Measurements from ENCODE around the gene CHST8. TPM values are rescaled to one million over a fixed set of nuclear protein-coding genes. Genes with fewer than 3 reads are reported as not detected.

Gene CHST8
- total and polyA plus RNA-seq, 2 experiments from 2014 or later: 9.3 to 38.2 TPM

DNA sequence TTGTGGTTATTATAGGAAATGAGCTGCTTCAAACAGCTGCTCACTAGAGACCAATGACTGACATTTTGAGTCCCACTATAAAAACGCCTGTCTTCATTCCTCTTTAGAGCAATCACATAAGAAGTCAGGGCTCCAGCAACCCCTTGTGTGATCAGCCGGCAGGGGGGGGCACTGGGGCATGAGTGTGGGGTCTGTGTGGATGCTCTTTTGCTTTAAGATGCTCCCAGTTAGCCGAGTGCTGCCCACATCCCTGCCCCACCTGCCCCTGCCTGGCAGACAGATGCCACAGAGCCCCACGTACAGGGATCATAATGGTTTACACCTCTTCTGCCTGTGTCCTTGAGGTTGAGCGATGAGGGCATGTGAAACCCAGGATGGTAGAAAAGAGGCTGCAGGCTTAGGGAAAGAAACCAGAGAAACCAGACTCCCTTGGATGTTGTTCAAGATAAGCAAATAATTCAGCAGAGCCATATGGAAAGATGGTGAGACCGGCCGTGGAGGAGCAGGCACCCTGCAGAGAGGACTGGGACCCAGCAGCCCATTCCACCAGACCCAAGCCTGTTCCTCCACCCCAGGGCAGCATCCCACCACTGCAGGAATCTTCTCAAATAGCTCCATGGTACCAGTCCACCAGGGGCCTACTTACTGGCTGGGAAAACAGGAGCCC lies 55.4 kb downstream of the CHST8 start:
- H3K36me3 Mint-ChIP-seq (ENCODE audit: low read depth): no peaks in the 10 kb centered on the region
- DNase-seq (ENCODE audit: low spot score) (no peak), ATAC-seq (peak; percentile 23; the same call in 1 of the 3 replicates)
- H3K27ac ChIP-seq (ENCODE audit: low read depth): no peak overlapping the region
- no peaks in the 10 kb centered on the region for H3K36me3 ChIP-seq (ENCODE audit: insufficient read depth)
- H3F3A ChIP-seq (replicated peaks; ENCODE audit: low read depth): no peaks in the 10 kb centered on the region
- H4K20me1 ChIP-seq (replicated peaks; ENCODE audit: insufficient read depth): peaks cover 17% of the 10 kb centered on the region
- no peak overlapping the region for H3K4me3 ChIP-seq
- H3K79me2 ChIP-seq (replicated peaks; ENCODE audit: insufficient read depth): no peaks in the 10 kb centered on the region
- no peak overlapping the region for H3K4me2 ChIP-seq
- H3K9me3 Mint-ChIP-seq: no peaks in the 10 kb centered on the region
- H3K27ac Mint-ChIP-seq: no peak overlapping the region
- no peaks in the 10 kb centered on the region for H3K4me1 ChIP-seq (ENCODE audit: insufficient read depth)
- H3K9me2 ChIP-seq (ENCODE audit: insufficient read depth): no peaks in the 10 kb centered on the region
- no peak overlapping the region for H2AFZ ChIP-seq
- no peaks in the 10 kb centered on the region for H3K27me3 Mint-ChIP-seq (ENCODE audit: insufficient read depth, low read depth, poor library complexity)
- no peak overlapping the region for H3K4me3 Mint-ChIP-seq
- peaks cover 7% of the 10 kb centered on the region; the same call in 2 of the 3 replicates for H3K4me1 Mint-ChIP-seq
- H3K27me3 ChIP-seq (ENCODE audit: insufficient read depth): no peaks in the 10 kb centered on the region
- no peak for TF ChIP-seq ZNF331 (CRISPR knock-in tag; IDR thresholded peaks at IDR 0.05; ENCODE audit: low read depth)
- TF ChIP-seq, protein P1, sequence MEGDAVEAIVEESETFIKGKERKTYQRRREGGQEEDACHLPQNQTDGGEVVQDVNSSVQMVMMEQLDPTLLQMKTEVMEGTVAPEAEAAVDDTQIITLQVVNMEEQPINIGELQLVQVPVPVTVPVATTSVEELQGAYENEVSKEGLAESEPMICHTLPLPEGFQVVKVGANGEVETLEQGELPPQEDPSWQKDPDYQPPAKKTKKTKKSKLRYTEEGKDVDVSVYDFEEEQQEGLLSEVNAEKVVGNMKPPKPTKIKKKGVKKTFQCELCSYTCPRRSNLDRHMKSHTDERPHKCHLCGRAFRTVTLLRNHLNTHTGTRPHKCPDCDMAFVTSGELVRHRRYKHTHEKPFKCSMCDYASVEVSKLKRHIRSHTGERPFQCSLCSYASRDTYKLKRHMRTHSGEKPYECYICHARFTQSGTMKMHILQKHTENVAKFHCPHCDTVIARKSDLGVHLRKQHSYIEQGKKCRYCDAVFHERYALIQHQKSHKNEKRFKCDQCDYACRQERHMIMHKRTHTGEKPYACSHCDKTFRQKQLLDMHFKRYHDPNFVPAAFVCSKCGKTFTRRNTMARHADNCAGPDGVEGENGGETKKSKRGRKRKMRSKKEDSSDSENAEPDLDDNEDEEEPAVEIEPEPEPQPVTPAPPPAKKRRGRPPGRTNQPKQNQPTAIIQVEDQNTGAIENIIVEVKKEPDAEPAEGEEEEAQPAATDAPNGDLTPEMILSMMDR (conservative IDR thresholded peaks at IDR 0.05; ENCODE audit: low read depth in 2 of 2): peak; percentile 15 to 24; a peak in 1 of 4 replicates
- TF ChIP-seq NANOG (IDR thresholded peaks at IDR 0.05; ENCODE audit: borderline replicate concordance): no peak

DNA sequence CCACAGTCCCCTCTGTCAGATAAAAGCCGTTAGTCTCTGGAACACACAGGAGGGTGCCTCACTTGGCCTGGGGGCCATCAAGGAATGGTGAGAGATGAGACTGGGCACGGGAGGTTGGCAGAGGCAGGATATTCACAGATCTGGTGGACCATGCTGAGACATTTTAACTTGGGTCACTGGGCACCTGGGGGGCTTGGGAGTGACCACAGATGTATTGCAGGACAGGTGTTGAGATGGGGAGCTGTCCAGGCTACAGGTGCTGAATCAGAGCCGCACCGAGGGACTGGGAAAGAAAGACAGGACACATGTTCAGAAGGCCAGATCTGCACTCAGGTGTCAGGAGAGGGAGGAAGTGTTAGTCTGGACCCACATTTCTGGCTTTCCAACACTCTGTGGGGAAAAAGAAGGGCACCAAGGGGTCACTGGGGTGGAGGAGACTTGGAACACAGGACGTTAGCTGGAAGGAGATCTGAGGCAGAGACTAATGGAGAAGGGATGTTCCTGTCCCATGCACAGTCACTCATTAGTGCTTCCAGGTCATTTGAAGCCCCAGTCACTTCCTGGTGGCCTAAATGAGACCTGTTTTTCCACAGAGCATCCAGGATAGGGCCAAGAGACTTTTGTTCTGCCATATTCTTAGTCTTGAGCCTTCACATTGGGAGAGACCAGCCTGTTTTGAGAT lies 56.1 kb downstream of the CHST8 start:
- H3K27me3 ChIP-seq (ENCODE audit: insufficient read depth): no peaks in the 10 kb centered on the region
- no peak overlapping the region for H2AFZ ChIP-seq
- H3K4me1 ChIP-seq (ENCODE audit: insufficient read depth): no peaks in the 10 kb centered on the region
- no peaks in the 10 kb centered on the region for H3K36me3 Mint-ChIP-seq (ENCODE audit: low read depth)
- H3K4me2 ChIP-seq: no peak overlapping the region
- H3K27ac ChIP-seq (ENCODE audit: low read depth): no peak overlapping the region
- no peaks in the 10 kb centered on the region for H3F3A ChIP-seq (replicated peaks; ENCODE audit: low read depth)
- no peaks in the 10 kb centered on the region for H3K9me2 ChIP-seq (ENCODE audit: insufficient read depth)
- H4K20me1 ChIP-seq (replicated peaks; ENCODE audit: insufficient read depth): peaks cover 19% of the 10 kb centered on the region
- H3K9me3 Mint-ChIP-seq: no peaks in the 10 kb centered on the region
- DNase-seq (ENCODE audit: low spot score) (peak; percentile 66), ATAC-seq (peak; percentile 78)
- H3K27me3 Mint-ChIP-seq (ENCODE audit: insufficient read depth, low read depth, poor library complexity): no peaks in the 10 kb centered on the region
- H3K4me1 Mint-ChIP-seq: peaks cover 4% of the 10 kb centered on the region; the same call in 1 of the 3 replicates
- no peak overlapping the region for H3K4me3 ChIP-seq
- TF ChIP-seq NANOG (IDR thresholded peaks at IDR 0.05; ENCODE audit: borderline replicate concordance) (no peak), ZNF331 (CRISPR knock-in tag; IDR thresholded peaks at IDR 0.05; ENCODE audit: low read depth) (no peak)
- TF ChIP-seq, protein P2, sequence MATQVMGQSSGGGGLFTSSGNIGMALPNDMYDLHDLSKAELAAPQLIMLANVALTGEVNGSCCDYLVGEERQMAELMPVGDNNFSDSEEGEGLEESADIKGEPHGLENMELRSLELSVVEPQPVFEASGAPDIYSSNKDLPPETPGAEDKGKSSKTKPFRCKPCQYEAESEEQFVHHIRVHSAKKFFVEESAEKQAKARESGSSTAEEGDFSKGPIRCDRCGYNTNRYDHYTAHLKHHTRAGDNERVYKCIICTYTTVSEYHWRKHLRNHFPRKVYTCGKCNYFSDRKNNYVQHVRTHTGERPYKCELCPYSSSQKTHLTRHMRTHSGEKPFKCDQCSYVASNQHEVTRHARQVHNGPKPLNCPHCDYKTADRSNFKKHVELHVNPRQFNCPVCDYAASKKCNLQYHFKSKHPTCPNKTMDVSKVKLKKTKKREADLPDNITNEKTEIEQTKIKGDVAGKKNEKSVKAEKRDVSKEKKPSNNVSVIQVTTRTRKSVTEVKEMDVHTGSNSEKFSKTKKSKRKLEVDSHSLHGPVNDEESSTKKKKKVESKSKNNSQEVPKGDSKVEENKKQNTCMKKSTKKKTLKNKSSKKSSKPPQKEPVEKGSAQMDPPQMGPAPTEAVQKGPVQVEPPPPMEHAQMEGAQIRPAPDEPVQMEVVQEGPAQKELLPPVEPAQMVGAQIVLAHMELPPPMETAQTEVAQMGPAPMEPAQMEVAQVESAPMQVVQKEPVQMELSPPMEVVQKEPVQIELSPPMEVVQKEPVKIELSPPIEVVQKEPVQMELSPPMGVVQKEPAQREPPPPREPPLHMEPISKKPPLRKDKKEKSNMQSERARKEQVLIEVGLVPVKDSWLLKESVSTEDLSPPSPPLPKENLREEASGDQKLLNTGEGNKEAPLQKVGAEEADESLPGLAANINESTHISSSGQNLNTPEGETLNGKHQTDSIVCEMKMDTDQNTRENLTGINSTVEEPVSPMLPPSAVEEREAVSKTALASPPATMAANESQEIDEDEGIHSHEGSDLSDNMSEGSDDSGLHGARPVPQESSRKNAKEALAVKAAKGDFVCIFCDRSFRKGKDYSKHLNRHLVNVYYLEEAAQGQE (IDR thresholded peaks at IDR 0.05; ENCODE audit: unreplicated experiment): peak; percentile 85
- no peaks in the 10 kb centered on the region for H3K79me2 ChIP-seq (replicated peaks; ENCODE audit: insufficient read depth)
- H3K27ac Mint-ChIP-seq: no peak overlapping the region
- H3K4me3 Mint-ChIP-seq: no peak overlapping the region
- H3K36me3 ChIP-seq (ENCODE audit: insufficient read depth): no peaks in the 10 kb centered on the region

All from GM23338 (cell line).